ENCODE data around the gene ARHGEF7. TPM values are rescaled to one million over a fixed set of nuclear protein-coding genes. Genes with fewer than 3 reads are reported as not detected.
A peak's percentile ranks its signal among the peaks of the same experiment; 100 is the strongest.

Gene ARHGEF7
- total and polyA plus RNA-seq, 2 experiments from 2014 or later, result 23.6 to 58.9 TPM

DNA sequence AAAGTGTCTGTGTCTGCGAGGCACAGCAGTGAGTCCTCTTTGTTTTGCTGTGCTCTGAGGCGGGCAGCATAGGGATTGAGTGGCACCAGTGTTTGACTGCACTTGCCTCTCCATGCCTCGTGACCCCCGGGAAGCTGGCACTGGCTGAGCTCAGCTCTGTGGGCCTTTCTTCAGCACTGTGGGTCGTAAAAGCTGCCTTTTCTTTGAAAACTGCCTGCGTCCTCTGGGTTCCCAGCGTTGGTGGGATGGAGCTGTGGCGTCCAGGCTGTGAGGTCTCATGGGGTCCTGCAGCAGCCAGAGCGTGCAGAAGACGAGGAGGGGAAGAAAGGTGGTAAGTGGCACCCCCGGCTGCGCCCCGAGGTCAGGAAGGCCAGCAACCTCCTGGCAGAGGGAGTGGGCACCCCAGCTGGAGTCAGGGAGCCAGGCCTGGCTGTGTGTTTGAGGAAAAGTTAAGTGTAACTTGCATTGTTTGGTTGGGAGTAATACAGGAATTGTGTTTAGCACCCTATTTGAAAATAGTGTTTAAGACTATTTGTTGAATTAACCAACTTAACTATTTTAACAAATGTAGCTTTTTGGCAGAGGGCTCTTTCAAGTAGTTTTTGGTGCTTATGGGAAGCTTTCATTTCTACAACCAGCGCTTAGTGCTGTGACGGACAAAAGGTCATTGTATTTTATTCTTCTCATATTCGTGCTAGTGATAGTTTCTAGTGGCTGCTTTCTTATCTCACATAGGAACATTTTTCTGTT is 126.1 kb downstream of the ARHGEF7 start:
- Histone ChIP-seq H3K27me3 (ENCODE audit: insufficient read depth) (no peaks in the 10 kb centered on the region), H3K9me2 (ENCODE audit: insufficient read depth) (no peaks in the 10 kb centered on the region), H3K4me1 (ENCODE audit: insufficient read depth) (peaks cover 11% of the 10 kb centered on the region), H3K36me3 (ENCODE audit: insufficient read depth) (peaks cover 7% of the 10 kb centered on the region), H3K4me2 (no peak overlapping the region), H3K79me2 (replicated peaks; ENCODE audit: insufficient read depth) (peaks cover 23% of the 10 kb centered on the region), H4K20me1 (replicated peaks; ENCODE audit: insufficient read depth) (peaks cover 11% of the 10 kb centered on the region; the same call in 1 of the 2 replicates), H3F3A (replicated peaks; ENCODE audit: low read depth) (no peaks in the 10 kb centered on the region), H3K4me3 (no peak overlapping the region), H3K27ac (ENCODE audit: low read depth) (no peak overlapping the region), H2AFZ (no peak overlapping the region)
- H3K27ac Mint-ChIP-seq, result peak overlapping the region; percentile 74; the same call in 1 of the 2 replicates
- DNase-seq (ENCODE audit: low spot score) (peak; percentile 12), ATAC-seq (peak; percentile 91)
- peaks cover 2% of the 10 kb centered on the region for H3K27me3 Mint-ChIP-seq (ENCODE audit: insufficient read depth, low read depth, poor library complexity)
- peaks cover 26% of the 10 kb centered on the region for H3K36me3 Mint-ChIP-seq (ENCODE audit: low read depth)
- H3K4me3 Mint-ChIP-seq, result no peak overlapping the region
- peaks cover 21% of the 10 kb centered on the region for H3K4me1 Mint-ChIP-seq
- H3K9me3 Mint-ChIP-seq, result no peaks in the 10 kb centered on the region; the same call in 2 of the 3 replicates
- TF ChIP-seq, protein P1, sequence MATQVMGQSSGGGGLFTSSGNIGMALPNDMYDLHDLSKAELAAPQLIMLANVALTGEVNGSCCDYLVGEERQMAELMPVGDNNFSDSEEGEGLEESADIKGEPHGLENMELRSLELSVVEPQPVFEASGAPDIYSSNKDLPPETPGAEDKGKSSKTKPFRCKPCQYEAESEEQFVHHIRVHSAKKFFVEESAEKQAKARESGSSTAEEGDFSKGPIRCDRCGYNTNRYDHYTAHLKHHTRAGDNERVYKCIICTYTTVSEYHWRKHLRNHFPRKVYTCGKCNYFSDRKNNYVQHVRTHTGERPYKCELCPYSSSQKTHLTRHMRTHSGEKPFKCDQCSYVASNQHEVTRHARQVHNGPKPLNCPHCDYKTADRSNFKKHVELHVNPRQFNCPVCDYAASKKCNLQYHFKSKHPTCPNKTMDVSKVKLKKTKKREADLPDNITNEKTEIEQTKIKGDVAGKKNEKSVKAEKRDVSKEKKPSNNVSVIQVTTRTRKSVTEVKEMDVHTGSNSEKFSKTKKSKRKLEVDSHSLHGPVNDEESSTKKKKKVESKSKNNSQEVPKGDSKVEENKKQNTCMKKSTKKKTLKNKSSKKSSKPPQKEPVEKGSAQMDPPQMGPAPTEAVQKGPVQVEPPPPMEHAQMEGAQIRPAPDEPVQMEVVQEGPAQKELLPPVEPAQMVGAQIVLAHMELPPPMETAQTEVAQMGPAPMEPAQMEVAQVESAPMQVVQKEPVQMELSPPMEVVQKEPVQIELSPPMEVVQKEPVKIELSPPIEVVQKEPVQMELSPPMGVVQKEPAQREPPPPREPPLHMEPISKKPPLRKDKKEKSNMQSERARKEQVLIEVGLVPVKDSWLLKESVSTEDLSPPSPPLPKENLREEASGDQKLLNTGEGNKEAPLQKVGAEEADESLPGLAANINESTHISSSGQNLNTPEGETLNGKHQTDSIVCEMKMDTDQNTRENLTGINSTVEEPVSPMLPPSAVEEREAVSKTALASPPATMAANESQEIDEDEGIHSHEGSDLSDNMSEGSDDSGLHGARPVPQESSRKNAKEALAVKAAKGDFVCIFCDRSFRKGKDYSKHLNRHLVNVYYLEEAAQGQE (IDR thresholded peaks at IDR 0.05; ENCODE audit: unreplicated experiment), result no peak
- TF ChIP-seq NANOG (IDR thresholded peaks at IDR 0.05; ENCODE audit: borderline replicate concordance) (no peak), EZH2 (IDR thresholded peaks at IDR 0.05; ENCODE audit: low read depth, unreplicated experiment) (no peak), POLR2AphosphoS5 (IDR thresholded peaks at IDR 0.05; ENCODE audit: low read depth) (no peak), EZH2phosphoT487 (IDR thresholded peaks at IDR 0.05; ENCODE audit: unreplicated experiment) (no peak), STAT1 (IDR thresholded peaks at IDR 0.05; ENCODE audit: unreplicated experiment) (no peak), ZNF114 (CRISPR knock-in tag; IDR thresholded peaks at IDR 0.05) (no peak), CREB1 (CRISPR knock-in tag; IDR thresholded peaks at IDR 0.05; ENCODE audit: low read depth) (no peak), ZNF331 (CRISPR knock-in tag; IDR thresholded peaks at IDR 0.05; ENCODE audit: low read depth) (no peak)
- TF ChIP-seq, protein P2, sequence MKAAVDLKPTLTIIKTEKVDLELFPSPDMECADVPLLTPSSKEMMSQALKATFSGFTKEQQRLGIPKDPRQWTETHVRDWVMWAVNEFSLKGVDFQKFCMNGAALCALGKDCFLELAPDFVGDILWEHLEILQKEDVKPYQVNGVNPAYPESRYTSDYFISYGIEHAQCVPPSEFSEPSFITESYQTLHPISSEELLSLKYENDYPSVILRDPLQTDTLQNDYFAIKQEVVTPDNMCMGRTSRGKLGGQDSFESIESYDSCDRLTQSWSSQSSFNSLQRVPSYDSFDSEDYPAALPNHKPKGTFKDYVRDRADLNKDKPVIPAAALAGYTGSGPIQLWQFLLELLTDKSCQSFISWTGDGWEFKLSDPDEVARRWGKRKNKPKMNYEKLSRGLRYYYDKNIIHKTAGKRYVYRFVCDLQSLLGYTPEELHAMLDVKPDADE (IDR thresholded peaks at IDR 0.05), result no peak
- TF ChIP-seq, protein P3, sequence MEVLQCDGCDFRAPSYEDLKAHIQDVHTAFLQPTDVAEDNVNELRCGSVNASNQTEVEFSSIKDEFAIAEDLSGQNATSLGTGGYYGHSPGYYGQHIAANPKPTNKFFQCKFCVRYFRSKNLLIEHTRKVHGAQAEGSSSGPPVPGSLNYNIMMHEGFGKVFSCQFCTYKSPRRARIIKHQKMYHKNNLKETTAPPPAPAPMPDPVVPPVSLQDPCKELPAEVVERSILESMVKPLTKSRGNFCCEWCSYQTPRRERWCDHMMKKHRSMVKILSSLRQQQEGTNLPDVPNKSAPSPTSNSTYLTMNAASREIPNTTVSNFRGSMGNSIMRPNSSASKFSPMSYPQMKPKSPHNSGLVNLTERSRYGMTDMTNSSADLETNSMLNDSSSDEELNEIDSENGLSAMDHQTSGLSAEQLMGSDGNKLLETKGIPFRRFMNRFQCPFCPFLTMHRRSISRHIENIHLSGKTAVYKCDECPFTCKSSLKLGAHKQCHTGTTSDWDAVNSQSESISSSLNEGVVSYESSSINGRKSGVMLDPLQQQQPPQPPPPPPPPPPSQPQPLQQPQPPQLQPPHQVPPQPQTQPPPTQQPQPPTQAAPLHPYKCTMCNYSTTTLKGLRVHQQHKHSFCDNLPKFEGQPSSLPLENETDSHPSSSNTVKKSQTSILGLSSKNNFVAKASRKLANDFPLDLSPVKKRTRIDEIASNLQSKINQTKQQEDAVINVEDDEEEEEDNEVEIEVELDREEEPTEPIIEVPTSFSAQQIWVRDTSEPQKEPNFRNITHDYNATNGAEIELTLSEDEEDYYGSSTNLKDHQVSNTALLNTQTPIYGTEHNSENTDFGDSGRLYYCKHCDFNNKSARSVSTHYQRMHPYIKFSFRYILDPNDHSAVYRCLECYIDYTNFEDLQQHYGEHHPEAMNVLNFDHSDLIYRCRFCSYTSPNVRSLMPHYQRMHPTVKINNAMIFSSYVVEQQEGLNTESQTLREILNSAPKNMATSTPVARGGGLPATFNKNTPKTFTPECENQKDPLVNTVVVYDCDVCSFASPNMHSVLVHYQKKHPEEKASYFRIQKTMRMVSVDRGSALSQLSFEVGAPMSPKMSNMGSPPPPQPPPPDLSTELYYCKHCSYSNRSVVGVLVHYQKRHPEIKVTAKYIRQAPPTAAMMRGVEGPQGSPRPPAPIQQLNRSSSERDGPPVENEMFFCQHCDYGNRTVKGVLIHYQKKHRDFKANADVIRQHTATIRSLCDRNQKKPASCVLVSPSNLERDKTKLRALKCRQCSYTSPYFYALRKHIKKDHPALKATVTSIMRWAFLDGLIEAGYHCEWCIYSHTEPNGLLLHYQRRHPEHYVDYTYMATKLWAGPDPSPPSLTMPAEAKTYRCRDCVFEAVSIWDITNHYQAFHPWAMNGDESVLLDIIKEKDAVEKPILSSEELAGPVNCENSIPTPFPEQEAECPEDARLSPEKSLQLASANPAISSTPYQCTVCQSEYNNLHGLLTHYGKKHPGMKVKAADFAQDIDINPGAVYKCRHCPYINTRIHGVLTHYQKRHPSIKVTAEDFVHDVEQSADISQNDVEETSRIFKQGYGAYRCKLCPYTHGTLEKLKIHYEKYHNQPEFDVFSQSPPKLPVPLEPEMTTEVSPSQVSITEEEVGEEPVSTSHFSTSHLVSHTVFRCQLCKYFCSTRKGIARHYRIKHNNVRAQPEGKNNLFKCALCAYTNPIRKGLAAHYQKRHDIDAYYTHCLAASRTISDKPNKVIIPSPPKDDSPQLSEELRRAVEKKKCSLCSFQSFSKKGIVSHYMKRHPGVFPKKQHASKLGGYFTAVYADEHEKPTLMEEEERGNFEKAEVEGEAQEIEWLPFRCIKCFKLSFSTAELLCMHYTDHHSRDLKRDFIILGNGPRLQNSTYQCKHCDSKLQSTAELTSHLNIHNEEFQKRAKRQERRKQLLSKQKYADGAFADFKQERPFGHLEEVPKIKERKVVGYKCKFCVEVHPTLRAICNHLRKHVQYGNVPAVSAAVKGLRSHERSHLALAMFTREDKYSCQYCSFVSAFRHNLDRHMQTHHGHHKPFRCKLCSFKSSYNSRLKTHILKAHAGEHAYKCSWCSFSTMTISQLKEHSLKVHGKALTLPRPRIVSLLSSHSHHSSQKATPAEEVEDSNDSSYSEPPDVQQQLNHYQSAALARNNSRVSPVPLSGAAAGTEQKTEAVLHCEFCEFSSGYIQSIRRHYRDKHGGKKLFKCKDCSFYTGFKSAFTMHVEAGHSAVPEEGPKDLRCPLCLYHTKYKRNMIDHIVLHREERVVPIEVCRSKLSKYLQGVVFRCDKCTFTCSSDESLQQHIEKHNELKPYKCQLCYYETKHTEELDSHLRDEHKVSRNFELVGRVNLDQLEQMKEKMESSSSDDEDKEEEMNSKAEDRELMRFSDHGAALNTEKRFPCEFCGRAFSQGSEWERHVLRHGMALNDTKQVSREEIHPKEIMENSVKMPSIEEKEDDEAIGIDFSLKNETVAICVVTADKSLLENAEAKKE (CRISPR knock-in tag; IDR thresholded peaks at IDR 0.05), result no peak
- TF ChIP-seq, protein P4, sequence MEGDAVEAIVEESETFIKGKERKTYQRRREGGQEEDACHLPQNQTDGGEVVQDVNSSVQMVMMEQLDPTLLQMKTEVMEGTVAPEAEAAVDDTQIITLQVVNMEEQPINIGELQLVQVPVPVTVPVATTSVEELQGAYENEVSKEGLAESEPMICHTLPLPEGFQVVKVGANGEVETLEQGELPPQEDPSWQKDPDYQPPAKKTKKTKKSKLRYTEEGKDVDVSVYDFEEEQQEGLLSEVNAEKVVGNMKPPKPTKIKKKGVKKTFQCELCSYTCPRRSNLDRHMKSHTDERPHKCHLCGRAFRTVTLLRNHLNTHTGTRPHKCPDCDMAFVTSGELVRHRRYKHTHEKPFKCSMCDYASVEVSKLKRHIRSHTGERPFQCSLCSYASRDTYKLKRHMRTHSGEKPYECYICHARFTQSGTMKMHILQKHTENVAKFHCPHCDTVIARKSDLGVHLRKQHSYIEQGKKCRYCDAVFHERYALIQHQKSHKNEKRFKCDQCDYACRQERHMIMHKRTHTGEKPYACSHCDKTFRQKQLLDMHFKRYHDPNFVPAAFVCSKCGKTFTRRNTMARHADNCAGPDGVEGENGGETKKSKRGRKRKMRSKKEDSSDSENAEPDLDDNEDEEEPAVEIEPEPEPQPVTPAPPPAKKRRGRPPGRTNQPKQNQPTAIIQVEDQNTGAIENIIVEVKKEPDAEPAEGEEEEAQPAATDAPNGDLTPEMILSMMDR (conservative IDR thresholded peaks at IDR 0.05; ENCODE audit: low read depth in 2 of 2), result no peak

All from GM23338 (cell line).